A673 (cell line): ENCODE measurements around the gene TMED9.

Source experiments
- CTCF ChIP-seq: fragments of 300-800, 200-600 bp; sonication (generic); conservative IDR thresholded peaks from 2 replicates; pipeline ENCODE4 v1.5.1; 2017; ENCODE audit warnings: low read depth, mild to moderate bottlenecking, antibody characterized with exemption, low read length, moderate library complexity, mixed read lengths
- EZH2 ChIP-seq: fragments of 200-600 bp; sonication (generic); IDR thresholded peaks from 2 replicates; pipeline ENCODE4 v1.6.1; 2017; ENCODE audit warnings: borderline replicate concordance, low read depth, mild to moderate bottlenecking, mixed read lengths, antibody characterized with exemption, low read length; ENCODE audit not compliant: poor library complexity, severe bottlenecking

- TF ChIP-seq CTCF (no peak), EZH2 (no peak)
These were observed 36.3 kb upstream of the TMED9 start for GRCh38 chr5:177555665-177556064.
